H1 (cell line): ENCODE data around the gene SMG9. TPM values are rescaled to one million over a fixed set of nuclear protein-coding genes. Genes with fewer than 3 reads are reported as not detected.

Experiments
- ATF3 ChIP-seq: IDR thresholded peaks from 2 replicates; pipeline ENCODE4 v1.6.1; 2011; ENCODE audit warnings: low read depth, mild to moderate bottlenecking, low read length; ENCODE audit not compliant: insufficient read depth
- polyA plus RNA-seq, 7 experiments: library from polyadenylated mRNA; depleted of rRNA in 3 of 7; stranded (reverse) in 5 of 7; unstranded in 2 of 7; fragments of >200 nt in 5 of 7; fragments of 200-250 nt in 2 of 7; gene quantifications; 1 replicate in 5 of 7; 2 replicates in 1 of 7; 4 replicates in 1 of 7; pipeline versions ENCODE4 v1.2.1 to v1.2.3, GENCODE V29; 2011 to 2013; ENCODE audit warnings: missing spikeins in 2 of 7, mixed read lengths in 2 of 7
- total RNA-seq: library from RNA; stranded (reverse); fragmentation: NEBNext Ultra II Directional; extraction: Animal tissue kit (Norgen Biotek cat#: 25700); gene quantifications from 2 replicates; pipeline ENCODE4 v1.2.1, GENCODE V29; 2021

SMG9 gene
- total and polyA plus RNA-seq, 2 of the 8 experiments (the other 6 are each of a cell fraction or from before 2014, with no cell fraction given), result 20.4 to 28.7 TPM

- no peak for TF ChIP-seq ATF3
These were observed 11.9 kb upstream of the SMG9 start (continued) for GRCh38 chr19:43766755-43767043.
